ENCODE measurements around the gene TMED9. TPM values are rescaled to one million over a fixed set of nuclear protein-coding genes. Genes with fewer than 3 reads are reported as not detected.

Gene TMED9
- total and polyA plus RNA-seq, 9 of the 15 experiments (the other 6 are each of a cell fraction or from before 2014, with no cell fraction given), result 43.7 to 301 (median 90.0) TPM

GRCh38 chr5:177542816-177543465 is 49.1 kb upstream of the TMED9 start (continued):
- TF ChIP-seq REST (IDR thresholded peaks at IDR 0.05; ENCODE audit: borderline replicate concordance) (no peak), REST (CRISPR knock-in tag; IDR thresholded peaks at IDR 0.05; ENCODE audit: low read depth) (no peak), YBX1 (IDR thresholded peaks at IDR 0.05) (no peak), ZNF316 (IDR thresholded peaks at IDR 0.05) (no peak), MYNN (IDR thresholded peaks at IDR 0.05) (no peak), MYNN (CRISPR knock-in tag; IDR thresholded peaks at IDR 0.05) (no peak), ZNF668 (CRISPR knock-in tag; IDR thresholded peaks at IDR 0.05) (no peak), ARID1B (IDR thresholded peaks at IDR 0.05) (no peak), CHD1 (IDR thresholded peaks at IDR 0.05; ENCODE audit: low read length) (no peak), ELF4 (CRISPR knock-in tag; IDR thresholded peaks at IDR 0.05) (no peak)
- TF ChIP-seq, protein P1, sequence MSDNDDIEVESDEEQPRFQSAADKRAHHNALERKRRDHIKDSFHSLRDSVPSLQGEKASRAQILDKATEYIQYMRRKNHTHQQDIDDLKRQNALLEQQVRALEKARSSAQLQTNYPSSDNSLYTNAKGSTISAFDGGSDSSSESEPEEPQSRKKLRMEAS (CRISPR knock-in tag; IDR thresholded peaks at IDR 0.05), result no peak
- TF ChIP-seq, protein P2, sequence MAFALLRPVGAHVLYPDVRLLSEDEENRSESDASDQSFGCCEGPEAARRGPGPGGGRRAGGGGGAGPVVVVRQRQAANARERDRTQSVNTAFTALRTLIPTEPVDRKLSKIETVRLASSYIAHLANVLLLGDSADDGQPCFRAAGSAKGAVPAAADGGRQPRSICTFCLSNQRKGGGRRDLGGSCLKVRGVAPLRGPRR (CRISPR knock-in tag; IDR thresholded peaks at IDR 0.05), result no peak

All from K562 (cell line).